Measurements from ENCODE around the gene CCM2L.

GRCh38 chr20:32035426-32035779 is 25.2 kb downstream of the CCM2L start:
- TF ChIP-seq CTCF (IDR thresholded peaks at IDR 0.05; ENCODE audit: borderline replicate concordance, extremely low read depth, low read length, poor library complexity, severe bottlenecking): no peak
- no peak for TF ChIP-seq EZH2 (IDR thresholded peaks at IDR 0.05; ENCODE audit: borderline replicate concordance, low read depth, low read length, severe bottlenecking)
